GM06990 (cell line): Measurements from ENCODE around the gene TOLLIP.

Experiments used
- DNase-seq: peaks from one replicate; pipeline ENCODE4 v3.0.0-alpha.2; 2011; ENCODE audit not compliant: insufficient read length; ENCODE audit errors: extremely low read depth
- H3K27me3 ChIP-seq: replicated peaks from 2 replicates; pipeline ENCODE4 v1.6.0; 2011; ENCODE audit warnings: low read length; ENCODE audit not compliant: control insufficient read depth, insufficient read depth
- H3K36me3 ChIP-seq: 2 replicates; pipeline ENCODE4 v1.5.1; 2011; ENCODE audit warnings: low read length; ENCODE audit not compliant: control insufficient read depth, insufficient read depth
- H3K4me3 ChIP-seq: replicated peaks from 2 replicates; pipeline ENCODE4 v1.5.1; 2011; ENCODE audit warnings: low read depth, mild to moderate bottlenecking, control low read depth, low read length
- TF ChIP-seq, protein P1 (sequence below): IDR thresholded peaks from 2 replicates; pipeline ENCODE4 v1.5.1; 2011; ENCODE audit warnings: low read length, control low read depth, mild to moderate bottlenecking, inconsistent platforms; ENCODE audit not compliant: insufficient read depth, poor library complexity, severe bottlenecking

Gene TOLLIP

DNA sequence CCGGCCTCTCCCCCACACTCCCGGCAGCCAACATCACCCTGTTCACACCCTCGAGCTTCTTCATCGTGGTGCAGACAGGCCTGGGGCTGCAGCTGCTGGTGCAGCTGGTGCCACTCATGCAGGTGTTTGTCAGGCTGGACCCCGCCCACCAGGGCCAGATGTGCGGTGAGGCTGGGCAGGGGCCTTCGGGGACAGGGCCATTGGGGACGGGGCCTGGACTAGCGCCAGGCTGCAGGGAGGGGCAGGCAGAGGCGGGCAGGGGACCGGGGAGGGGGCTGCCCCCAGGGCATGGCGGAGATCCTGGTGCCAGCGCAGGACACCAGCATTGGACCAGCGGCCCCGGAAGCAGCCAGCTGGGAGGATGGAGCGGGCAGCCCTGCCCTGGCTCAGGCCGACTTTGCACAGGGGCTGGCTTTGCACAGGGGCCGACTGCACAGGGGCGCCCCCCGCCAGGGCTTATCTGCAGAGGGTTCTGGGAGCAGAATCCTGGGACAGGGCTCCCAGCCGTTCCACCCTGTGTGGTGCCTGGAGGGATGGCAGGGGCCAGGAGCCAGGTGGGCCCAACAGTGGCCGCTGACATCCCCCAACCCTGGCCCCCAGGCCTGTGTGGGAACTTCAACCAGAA, 77.9 kb downstream of the TOLLIP start:
- H3K36me3 ChIP-seq = no peaks in the 10 kb centered on the region
- no peaks in the 10 kb centered on the region; the same call in 1 of the 2 replicates for H3K27me3 ChIP-seq
- no peak for DNase-seq
- TF ChIP-seq, protein P1, sequence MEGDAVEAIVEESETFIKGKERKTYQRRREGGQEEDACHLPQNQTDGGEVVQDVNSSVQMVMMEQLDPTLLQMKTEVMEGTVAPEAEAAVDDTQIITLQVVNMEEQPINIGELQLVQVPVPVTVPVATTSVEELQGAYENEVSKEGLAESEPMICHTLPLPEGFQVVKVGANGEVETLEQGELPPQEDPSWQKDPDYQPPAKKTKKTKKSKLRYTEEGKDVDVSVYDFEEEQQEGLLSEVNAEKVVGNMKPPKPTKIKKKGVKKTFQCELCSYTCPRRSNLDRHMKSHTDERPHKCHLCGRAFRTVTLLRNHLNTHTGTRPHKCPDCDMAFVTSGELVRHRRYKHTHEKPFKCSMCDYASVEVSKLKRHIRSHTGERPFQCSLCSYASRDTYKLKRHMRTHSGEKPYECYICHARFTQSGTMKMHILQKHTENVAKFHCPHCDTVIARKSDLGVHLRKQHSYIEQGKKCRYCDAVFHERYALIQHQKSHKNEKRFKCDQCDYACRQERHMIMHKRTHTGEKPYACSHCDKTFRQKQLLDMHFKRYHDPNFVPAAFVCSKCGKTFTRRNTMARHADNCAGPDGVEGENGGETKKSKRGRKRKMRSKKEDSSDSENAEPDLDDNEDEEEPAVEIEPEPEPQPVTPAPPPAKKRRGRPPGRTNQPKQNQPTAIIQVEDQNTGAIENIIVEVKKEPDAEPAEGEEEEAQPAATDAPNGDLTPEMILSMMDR = no peak
- no peak overlapping the region for H3K4me3 ChIP-seq

DNA sequence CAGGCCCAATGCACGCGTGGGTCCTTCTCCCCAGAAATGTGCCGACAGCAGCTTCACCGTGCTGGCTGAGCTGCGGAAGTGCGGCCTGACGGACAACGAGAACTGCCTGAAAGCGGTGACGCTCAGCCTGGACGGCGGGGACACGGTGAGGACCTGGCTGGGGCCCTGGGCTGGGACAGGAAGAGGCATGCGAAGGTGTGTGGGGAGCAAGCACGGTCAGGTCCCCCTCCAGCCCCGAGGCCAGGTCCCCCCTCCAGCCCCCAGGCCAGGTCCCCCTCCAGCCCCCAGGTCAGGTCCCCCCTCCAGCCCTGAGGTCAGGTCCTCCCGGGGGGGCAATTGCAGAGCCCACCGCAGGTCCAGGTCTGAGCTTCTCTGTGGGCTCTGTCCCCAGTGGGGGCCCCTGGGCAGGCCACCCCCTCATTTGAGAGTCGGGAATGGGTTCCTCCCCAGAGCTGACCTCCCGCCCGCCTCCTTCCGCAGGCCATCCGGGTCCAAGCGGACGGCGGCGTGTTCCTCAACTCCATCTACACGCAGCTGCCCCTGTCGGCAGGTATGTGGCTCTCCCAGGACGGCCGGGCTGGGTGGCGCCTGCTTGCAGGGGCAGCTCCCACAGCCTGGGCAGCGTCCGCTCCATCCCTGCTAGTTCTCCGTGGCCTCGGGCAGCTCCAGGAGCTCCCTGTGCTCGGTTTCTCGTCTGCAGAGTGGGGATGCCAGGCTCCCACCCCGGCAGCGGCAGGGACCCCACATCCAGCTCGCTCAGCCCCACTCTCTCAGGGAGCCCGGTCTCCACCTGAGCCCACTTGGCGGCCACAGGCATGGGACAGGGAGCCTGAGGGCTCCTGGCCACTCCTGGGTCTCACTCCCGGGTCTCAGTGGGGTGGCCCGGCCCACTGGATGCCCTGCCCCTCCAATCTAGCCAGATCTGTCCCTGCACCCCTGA, 78.7 kb downstream of the TOLLIP start:
- Histone ChIP-seq H3K36me3 (no peaks in the 10 kb centered on the region), H3K4me3 (no peak overlapping the region), H3K27me3 (no peaks in the 10 kb centered on the region; the same call in 1 of the 2 replicates)
- no peak for DNase-seq
- TF ChIP-seq, protein P1 = no peak

DNA sequence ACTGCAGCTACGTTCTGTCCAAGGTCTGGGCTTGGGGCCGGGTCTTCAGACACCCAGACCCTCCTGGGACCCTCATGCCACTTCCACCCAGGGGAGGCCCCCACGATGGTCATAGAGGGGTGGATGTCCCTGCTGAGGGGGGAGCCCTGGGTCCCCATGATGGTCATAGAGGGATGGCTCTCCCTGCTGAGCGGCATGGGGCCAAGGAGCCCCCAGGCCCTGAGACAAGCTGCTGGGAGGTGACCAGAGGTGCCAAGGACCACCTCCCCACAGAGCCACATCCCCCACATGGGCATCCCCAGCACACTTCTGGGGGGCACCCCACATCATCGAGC, 79.3 kb downstream of the TOLLIP start:
- H3K27me3 ChIP-seq = no peaks in the 10 kb centered on the region; the same call in 1 of the 2 replicates
- no peak for DNase-seq

DNA sequence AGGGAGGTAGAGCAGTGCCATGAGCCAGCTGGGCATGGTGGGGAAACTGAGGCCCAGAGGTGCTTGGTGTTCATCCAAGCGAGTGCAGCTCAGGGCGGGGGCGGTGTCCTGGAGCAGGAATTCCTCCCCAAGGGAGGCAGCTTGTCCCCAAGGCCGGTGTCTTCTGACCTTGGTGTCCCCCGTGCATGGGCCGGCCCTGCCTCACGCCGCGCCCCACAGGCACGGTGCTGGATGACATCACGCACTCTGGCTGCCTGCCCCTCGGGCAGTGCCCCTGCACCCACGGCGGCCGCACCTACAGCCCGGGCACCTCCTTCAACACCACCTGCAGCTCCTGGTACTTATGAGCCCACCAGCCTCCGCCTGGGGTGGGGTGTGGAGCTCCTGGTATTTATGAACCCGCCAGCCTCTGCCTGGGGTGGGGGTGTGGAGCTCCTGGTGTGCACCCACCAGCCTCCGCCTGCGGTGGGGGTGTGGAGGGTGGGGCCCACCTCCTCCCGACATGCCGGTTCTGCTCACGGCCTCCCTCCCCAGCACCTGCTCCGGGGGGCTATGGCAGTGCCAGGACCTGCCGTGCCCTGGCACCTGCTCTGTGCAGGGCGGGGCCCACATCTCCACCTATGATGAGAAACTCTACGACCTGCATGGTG, 79.8 kb downstream of the TOLLIP start:
- Histone ChIP-seq H3K27me3 (no peaks in the 10 kb centered on the region), H3K36me3 (no peaks in the 10 kb centered on the region), H3K4me3 (no peak overlapping the region)
- TF ChIP-seq, protein P1 = no peak
- no peak for DNase-seq

More for the DNA sequence above, 79.3 kb downstream of the TOLLIP start:
- TF ChIP-seq, protein P1 = no peak
- Histone ChIP-seq H3K36me3 (no peaks in the 10 kb centered on the region), H3K4me3 (no peak overlapping the region)

DNA sequence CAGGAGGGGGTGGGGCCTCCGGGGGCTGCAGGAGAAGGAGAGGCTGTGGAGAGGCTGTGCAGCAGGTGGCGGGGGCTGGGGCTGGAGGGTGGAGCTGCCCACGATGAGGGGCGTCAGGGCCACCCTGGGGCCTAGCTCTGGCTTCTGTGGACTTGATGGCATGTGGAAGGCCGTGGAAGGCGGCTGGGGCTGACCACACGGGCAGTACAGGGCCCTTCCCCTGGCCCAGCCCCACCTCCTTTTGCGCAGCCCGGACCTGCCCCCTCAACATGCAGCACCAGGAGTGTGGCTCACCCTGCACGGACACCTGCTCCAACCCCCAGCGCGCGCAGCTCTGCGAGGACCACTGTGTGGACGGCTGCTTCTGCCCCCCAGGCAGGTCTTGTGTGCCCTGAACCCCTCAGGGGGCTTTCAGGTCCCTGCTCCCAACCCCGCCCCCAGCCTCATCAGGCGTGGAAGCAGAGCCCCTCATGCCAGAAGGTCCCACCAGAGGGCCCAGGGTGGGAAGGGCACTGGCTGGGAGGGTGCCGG, 80.4 kb downstream of the TOLLIP start:
- Histone ChIP-seq H3K27me3 (no peaks in the 10 kb centered on the region), H3K36me3 (no peaks in the 10 kb centered on the region), H3K4me3 (no peak overlapping the region)
- DNase-seq = no peak
- TF ChIP-seq, protein P1 = no peak
